OCI-LY3 (cell line): Measurements from ENCODE around the gene SLC38A10.

ENCODE experiments used
- CTCF ChIP-seq: fragments of 200-600, 300-600 bp; sonication (generic); IDR thresholded peaks from 2 replicates; pipeline ENCODE4 v1.5.1; 2014; ENCODE audit warnings: antibody characterized with exemption, low read length, low read depth
- EZH2phosphoT487 ChIP-seq: fragments of 200-600 bp; shearing (Covaris generic); IDR thresholded peaks from 2 replicates; pipeline ENCODE4 v1.6.1; 2018; ENCODE audit warnings: antibody characterized with exemption, mixed run types, low read depth

- no peak for TF ChIP-seq CTCF
- TF ChIP-seq EZH2phosphoT487 = no peak
Observed at GRCh38 chr17:81302324-81302723, 7.2 kb upstream of the SLC38A10 start.
